HCT116 (cell line): ENCODE measurements around the gene MANSC1. TPM values are rescaled to one million over a fixed set of nuclear protein-coding genes. Genes with fewer than 3 reads are reported as not detected.

Source experiments
- ATAC-seq: fragments of 200-7000 bp; cut with Tn5 transposase; 2 replicates; pipeline ENCODE4 v1.9.1; 2020; ENCODE audit warnings: mild to moderate bottlenecking, moderate library complexity
- BruUV-seq: library from RNA; stranded (reverse); fragments of 400-500 nt; replicated peaks from 2 replicates; lab custom pipeline; 2021; lab: Mats Ljungman, UMichigan
- CTCF ChIA-PET: fragments of 300-600 bp; sonication (Branson Sonifier 250); formaldehyde crosslinking; loops from one replicate; lab custom pipeline; 2021; ENCODE audit warnings: antibody characterized with exemption; lab: Charles Lee
- POLR2A ChIA-PET: fragments of 300-600, 350-600 bp; sonication (Branson Sonifier 250); formaldehyde crosslinking; loops from one replicate; lab custom pipeline; 2021; ENCODE audit warnings: antibody characterized with exemption; lab: Charles Lee
- RAD21 ChIA-PET, 2 experiments: fragments of 300-600 bp; sonication (Branson Sonifier 250); formaldehyde crosslinking; loops; one replicate each; lab custom pipeline; 2023; ENCODE audit warnings: low total read pairs in 2 of 2; ENCODE audit not compliant: uncharacterized antibody in 2 of 2, unreplicated experiment in 2 of 2, low non-redundant PET in 1 of 2; lab: Charles Lee
- DNase-seq: peaks from one replicate; pipeline ENCODE4 v3.0.0-alpha.2; 2010; ENCODE audit warnings: low read depth, low spot score
- H2AFZ ChIP-seq: fragments of 200-600 bp; shearing (Covaris generic), sonication (generic); 2 replicates; pipeline ENCODE4 v1.6.1; 2017; ENCODE audit warnings: low read depth, mixed run types, mixed read lengths, antibody characterized with exemption, low read length; ENCODE audit not compliant: poor library complexity, severe bottlenecking
- H3K27ac ChIP-seq: 2 replicates; pipeline ENCODE4 v1.5.1; 2012; ENCODE audit warnings: low read depth, low read length
- H3K27me3 ChIP-seq: fragments of 200-600 bp; sonication (generic); 2 replicates; pipeline ENCODE4 v1.6.1; 2016; ENCODE audit warnings: mixed run types, low read length, mixed read lengths; ENCODE audit not compliant: insufficient read depth
- H3K36me3 ChIP-seq, 2 experiments: fragments of 200-500 bp in 1 of 2; fragments of 200-600 bp in 1 of 2; sonication (Bioruptor generic) in 1 of 2; sonication (generic) in 1 of 2; 2 replicates each; pipeline versions ENCODE4 v1.5.1 to v1.6.1; 2014 to 2016; ENCODE audit warnings: low read length in 2 of 2, inconsistent platforms in 1 of 2, mixed read lengths in 1 of 2, mixed run types in 1 of 2; ENCODE audit not compliant: insufficient read depth in 2 of 2, control insufficient read depth in 1 of 2
- H3K4me1 ChIP-seq, 2 experiments: fragments of 200-600 bp in 1 of 2; sonication (generic) in 1 of 2; 2 replicates each; pipeline versions ENCODE4 v1.5.1 to v1.6.1; 2012 to 2017; ENCODE audit warnings: low read length in 2 of 2, inconsistent platforms in 1 of 2, mild to moderate bottlenecking in 1 of 2, mixed read lengths in 1 of 2, mixed run types in 1 of 2, moderate library complexity in 1 of 2; ENCODE audit not compliant: insufficient read depth in 2 of 2, control insufficient read depth in 1 of 2
- H3K4me2 ChIP-seq: fragments of 200-600 bp; sonication (generic); 2 replicates; pipeline ENCODE4 v1.6.1; 2017; ENCODE audit warnings: mixed run types, low read length, mixed read lengths
- H3K4me3 ChIP-seq, 2 experiments: fragments of 200-600 bp in 1 of 2; sonication (generic) in 1 of 2; replicated peaks in 1 of 2; 2 replicates each; pipeline ENCODE4 v1.5.1; 2011 to 2016; ENCODE audit warnings: low read length in 2 of 2, control low read depth in 1 of 2, low read depth in 1 of 2, mild to moderate bottlenecking in 1 of 2, mixed read lengths in 1 of 2, mixed run types in 1 of 2
- H3K79me2 ChIP-seq: fragments of 200-600 bp; sonication (generic); 2 replicates; pipeline ENCODE4 v1.6.1; 2017; ENCODE audit warnings: mild to moderate bottlenecking, mixed run types, low read length, moderate library complexity, mixed read lengths; ENCODE audit not compliant: insufficient read depth
- H3K9ac ChIP-seq: fragments of 200-600 bp; sonication (generic); 2 replicates; pipeline ENCODE4 v1.6.1; 2016; ENCODE audit warnings: low read length, mixed read lengths
- H3K9me2 ChIP-seq: fragments of 200-600 bp; sonication (generic), shearing (Covaris generic); 2 replicates; pipeline ENCODE4 v1.6.1; 2017; ENCODE audit warnings: mixed run types, mild to moderate bottlenecking, moderate library complexity; ENCODE audit not compliant: insufficient read depth
- H3K9me3 ChIP-seq, 2 experiments: fragments of 200-500 bp in 1 of 2; fragments of 200-600 bp in 1 of 2; sonication (Bioruptor generic) in 1 of 2; sonication (generic) in 1 of 2; 2 replicates each; pipeline ENCODE4 v1.6.1; 2014 to 2017; ENCODE audit warnings: low read length in 2 of 2, mixed read lengths in 2 of 2, inconsistent platforms in 1 of 2, low read depth in 1 of 2, mild to moderate bottlenecking in 1 of 2, mixed run types in 1 of 2, moderate library complexity in 1 of 2; ENCODE audit not compliant: control insufficient read depth in 1 of 2, insufficient read depth in 1 of 2
- H4K20me1 ChIP-seq: fragments of 200-600 bp; sonication (generic), shearing (Covaris generic); 2 replicates; pipeline ENCODE4 v1.6.1; 2017; ENCODE audit warnings: mixed run types, mild to moderate bottlenecking, moderate library complexity; ENCODE audit not compliant: insufficient read depth
- CBX3 ChIP-seq: IDR thresholded peaks from 2 replicates; pipeline ENCODE4 v1.6.1; 2012; ENCODE audit warnings: low read depth
- EGR1 ChIP-seq: IDR thresholded peaks from 2 replicates; pipeline ENCODE4 v1.6.1; 2012; ENCODE audit warnings: low read depth
- ELF1 ChIP-seq: IDR thresholded peaks from 2 replicates; pipeline ENCODE4 v1.6.1; 2012; ENCODE audit warnings: low read depth, borderline replicate concordance
- EZH2 ChIP-seq: fragments of 200-600 bp; sonication (generic); IDR thresholded peaks from 2 replicates; pipeline ENCODE4 v1.6.1; 2017; ENCODE audit warnings: antibody characterized with exemption, mixed run types
- FOSL1 ChIP-seq: IDR thresholded peaks from 2 replicates; pipeline ENCODE4 v1.6.1; 2012; ENCODE audit warnings: low read depth
- JUND ChIP-seq: IDR thresholded peaks from 2 replicates; pipeline ENCODE4 v1.6.1; 2012
- POLR2A ChIP-seq: IDR thresholded peaks from 2 replicates; pipeline ENCODE4 v1.7.0; 2011; ENCODE audit warnings: borderline replicate concordance; ENCODE audit not compliant: insufficient read depth, insufficient read length; ENCODE audit errors: extremely low read depth
- RAD21 ChIP-seq: IDR thresholded peaks from 2 replicates; pipeline ENCODE4 v1.6.1; 2012; ENCODE audit warnings: low read depth, mild to moderate bottlenecking
- SIN3A ChIP-seq: IDR thresholded peaks from 2 replicates; pipeline ENCODE4 v1.6.1; 2012; ENCODE audit warnings: low read depth
- SP1 ChIP-seq: IDR thresholded peaks from 2 replicates; pipeline ENCODE4 v1.6.1; 2012; ENCODE audit warnings: low read depth
- SRF ChIP-seq: IDR thresholded peaks from 2 replicates; pipeline ENCODE4 v1.6.1; 2012; ENCODE audit warnings: low read depth
- TCF7L2 ChIP-seq: IDR thresholded peaks from 2 replicates; pipeline ENCODE4 v1.7.0; 2011; ENCODE audit warnings: borderline replicate concordance, inconsistent platforms; ENCODE audit not compliant: insufficient read depth, insufficient read length; ENCODE audit errors: extremely low read depth
- ZFX ChIP-seq: fragments of 450-650 bp; IDR thresholded peaks from 2 replicates; pipeline ENCODE4 v1.6.1; 2017
- ZNF274 ChIP-seq: fragments of 200-500 bp; sonication (Bioruptor generic); IDR thresholded peaks from 2 replicates; pipeline ENCODE4 v1.6.1; 2014; ENCODE audit warnings: mild to moderate bottlenecking, low read depth, low read length, inconsistent platforms
- intact Hi-C: fragments of 100-400 bp; cut with micrococcal nuclease; formaldehyde crosslinking; loops from 2 replicates; pipeline ENCODE4 v1.10.0; 2022
- total RNA-seq: library from RNA; stranded (reverse); gene quantifications from one replicate; pipeline ENCODE4 v1.2.1, GENCODE V29; 2021; ENCODE audit not compliant: unreplicated experiment
- TF ChIP-seq, protein P1 (sequence below): IDR thresholded peaks from 2 replicates; pipeline ENCODE4 v1.6.1; 2012
- TF ChIP-seq, protein P2 (sequence below): IDR thresholded peaks from 2 replicates; pipeline ENCODE4 v1.6.1; 2012; ENCODE audit warnings: low read depth
- TF ChIP-seq, protein P3 (sequence below): IDR thresholded peaks from 2 replicates; pipeline ENCODE4 v1.6.1; 2011; ENCODE audit warnings: mild to moderate bottlenecking, low read length, moderate library complexity; ENCODE audit not compliant: insufficient replicate concordance; ENCODE audit errors: extremely low read depth
- TF ChIP-seq, protein P4 (sequence below): IDR thresholded peaks from 2 replicates; pipeline ENCODE4 v1.6.1; 2012
- TF ChIP-seq, protein P5 (sequence below), 3 experiments: fragments of 200-600 bp in 1 of 3; sonication (generic) in 1 of 3; IDR thresholded peaks in 2 of 3; conservative IDR thresholded peaks in 1 of 3; 2 replicates each; pipeline ENCODE4 v1.5.1; 2012 to 2017; ENCODE audit warnings: low read depth in 2 of 3, low read length in 2 of 3, antibody characterized with exemption in 1 of 3, borderline replicate concordance in 1 of 3, control low read depth in 1 of 3, mild to moderate bottlenecking in 1 of 3, mixed read lengths in 1 of 3, mixed run types in 1 of 3, moderate library complexity in 1 of 3; ENCODE audit not compliant: insufficient read depth in 1 of 3

The MANSC1 gene
- total RNA-seq, 1 experiment from 2014 or later = 0.20 TPM

DNA sequence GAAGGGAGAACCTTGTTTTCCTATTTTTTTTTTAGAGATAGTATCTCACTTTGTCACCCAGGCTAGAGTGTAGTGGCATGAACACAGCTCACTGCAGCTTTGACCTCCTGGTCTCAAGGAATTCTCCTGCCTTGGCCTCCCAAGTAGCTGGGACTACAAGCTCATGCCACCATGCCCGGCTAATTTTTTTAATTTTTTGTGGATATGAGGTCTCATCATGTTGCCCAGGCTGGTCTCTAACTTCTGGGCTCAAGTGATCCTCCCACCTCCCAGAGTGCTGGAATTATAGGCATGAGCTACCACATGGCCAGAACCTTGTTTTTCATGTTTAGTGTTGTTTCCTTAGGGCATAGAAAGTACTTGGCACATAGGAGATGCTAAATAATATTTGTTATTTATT lies 13.5 kb downstream of the MANSC1 start:
- Histone ChIP-seq H3K27ac (no peak overlapping the region), H2AFZ (no peak overlapping the region), H3K9me3 (no peaks in the 10 kb centered on the region), H3K9ac (no peak overlapping the region), H3K9me2 (no peaks in the 10 kb centered on the region), H3K4me3 (no peak overlapping the region), H3K79me2 (no peaks in the 10 kb centered on the region), H3K27me3 (no peaks in the 10 kb centered on the region), H3K4me2 (no peak overlapping the region), H3K36me3 (no peaks in the 10 kb centered on the region), H4K20me1 (no peaks in the 10 kb centered on the region), H3K4me1 (peaks cover 0 to 14% of the 10 kb centered on the region in 2 experiments; a peak in 1 of 4 replicates)
- DNase-seq (no peak), ATAC-seq (no peak)
- POLR2A ChIA-PET = no interaction called here
- no TSS peak for BruUV-seq
- intact Hi-C loops = no loop called here
- CTCF ChIA-PET = interaction anchor here (1.5 kb wide), 1 partner anchor 9 kb away, joined by 4 read pairs; no protein-coding TSS in a partner anchor
- RAD21 ChIA-PET = interaction anchor here in 1 of 2 experiments (0.5 to 0.8 kb wide), 2 partner anchors 9 to 1277 kb away, joined by 3 read pairs; no protein-coding TSS in a partner anchor
- TF ChIP-seq SIN3A = no peak
- TF ChIP-seq TCF7L2 = no peak
- TF ChIP-seq POLR2A = no peak
- TF ChIP-seq, protein P1, sequence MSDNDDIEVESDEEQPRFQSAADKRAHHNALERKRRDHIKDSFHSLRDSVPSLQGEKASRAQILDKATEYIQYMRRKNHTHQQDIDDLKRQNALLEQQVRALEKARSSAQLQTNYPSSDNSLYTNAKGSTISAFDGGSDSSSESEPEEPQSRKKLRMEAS = no peak
- no peak for TF ChIP-seq EGR1
- TF ChIP-seq, protein P2, sequence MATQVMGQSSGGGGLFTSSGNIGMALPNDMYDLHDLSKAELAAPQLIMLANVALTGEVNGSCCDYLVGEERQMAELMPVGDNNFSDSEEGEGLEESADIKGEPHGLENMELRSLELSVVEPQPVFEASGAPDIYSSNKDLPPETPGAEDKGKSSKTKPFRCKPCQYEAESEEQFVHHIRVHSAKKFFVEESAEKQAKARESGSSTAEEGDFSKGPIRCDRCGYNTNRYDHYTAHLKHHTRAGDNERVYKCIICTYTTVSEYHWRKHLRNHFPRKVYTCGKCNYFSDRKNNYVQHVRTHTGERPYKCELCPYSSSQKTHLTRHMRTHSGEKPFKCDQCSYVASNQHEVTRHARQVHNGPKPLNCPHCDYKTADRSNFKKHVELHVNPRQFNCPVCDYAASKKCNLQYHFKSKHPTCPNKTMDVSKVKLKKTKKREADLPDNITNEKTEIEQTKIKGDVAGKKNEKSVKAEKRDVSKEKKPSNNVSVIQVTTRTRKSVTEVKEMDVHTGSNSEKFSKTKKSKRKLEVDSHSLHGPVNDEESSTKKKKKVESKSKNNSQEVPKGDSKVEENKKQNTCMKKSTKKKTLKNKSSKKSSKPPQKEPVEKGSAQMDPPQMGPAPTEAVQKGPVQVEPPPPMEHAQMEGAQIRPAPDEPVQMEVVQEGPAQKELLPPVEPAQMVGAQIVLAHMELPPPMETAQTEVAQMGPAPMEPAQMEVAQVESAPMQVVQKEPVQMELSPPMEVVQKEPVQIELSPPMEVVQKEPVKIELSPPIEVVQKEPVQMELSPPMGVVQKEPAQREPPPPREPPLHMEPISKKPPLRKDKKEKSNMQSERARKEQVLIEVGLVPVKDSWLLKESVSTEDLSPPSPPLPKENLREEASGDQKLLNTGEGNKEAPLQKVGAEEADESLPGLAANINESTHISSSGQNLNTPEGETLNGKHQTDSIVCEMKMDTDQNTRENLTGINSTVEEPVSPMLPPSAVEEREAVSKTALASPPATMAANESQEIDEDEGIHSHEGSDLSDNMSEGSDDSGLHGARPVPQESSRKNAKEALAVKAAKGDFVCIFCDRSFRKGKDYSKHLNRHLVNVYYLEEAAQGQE = no peak
- no peak for TF ChIP-seq SP1
- TF ChIP-seq SRF = no peak
- TF ChIP-seq ELF1 = no peak
- TF ChIP-seq, protein P3, sequence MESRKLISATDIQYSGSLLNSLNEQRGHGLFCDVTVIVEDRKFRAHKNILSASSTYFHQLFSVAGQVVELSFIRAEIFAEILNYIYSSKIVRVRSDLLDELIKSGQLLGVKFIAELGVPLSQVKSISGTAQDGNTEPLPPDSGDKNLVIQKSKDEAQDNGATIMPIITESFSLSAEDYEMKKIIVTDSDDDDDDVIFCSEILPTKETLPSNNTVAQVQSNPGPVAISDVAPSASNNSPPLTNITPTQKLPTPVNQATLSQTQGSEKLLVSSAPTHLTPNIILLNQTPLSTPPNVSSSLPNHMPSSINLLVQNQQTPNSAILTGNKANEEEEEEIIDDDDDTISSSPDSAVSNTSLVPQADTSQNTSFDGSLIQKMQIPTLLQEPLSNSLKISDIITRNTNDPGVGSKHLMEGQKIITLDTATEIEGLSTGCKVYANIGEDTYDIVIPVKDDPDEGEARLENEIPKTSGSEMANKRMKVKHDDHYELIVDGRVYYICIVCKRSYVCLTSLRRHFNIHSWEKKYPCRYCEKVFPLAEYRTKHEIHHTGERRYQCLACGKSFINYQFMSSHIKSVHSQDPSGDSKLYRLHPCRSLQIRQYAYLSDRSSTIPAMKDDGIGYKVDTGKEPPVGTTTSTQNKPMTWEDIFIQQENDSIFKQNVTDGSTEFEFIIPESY = no peak
- TF ChIP-seq CBX3 = no peak
- TF ChIP-seq ZNF274 = no peak
- no peak for TF ChIP-seq RAD21
- no peak for TF ChIP-seq FOSL1
- no peak for TF ChIP-seq ZFX
- TF ChIP-seq JUND = no peak
- TF ChIP-seq, protein P4, sequence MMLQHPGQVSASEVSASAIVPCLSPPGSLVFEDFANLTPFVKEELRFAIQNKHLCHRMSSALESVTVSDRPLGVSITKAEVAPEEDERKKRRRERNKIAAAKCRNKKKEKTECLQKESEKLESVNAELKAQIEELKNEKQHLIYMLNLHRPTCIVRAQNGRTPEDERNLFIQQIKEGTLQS = no peak
- no peak for TF ChIP-seq EZH2
- TF ChIP-seq, protein P5, sequence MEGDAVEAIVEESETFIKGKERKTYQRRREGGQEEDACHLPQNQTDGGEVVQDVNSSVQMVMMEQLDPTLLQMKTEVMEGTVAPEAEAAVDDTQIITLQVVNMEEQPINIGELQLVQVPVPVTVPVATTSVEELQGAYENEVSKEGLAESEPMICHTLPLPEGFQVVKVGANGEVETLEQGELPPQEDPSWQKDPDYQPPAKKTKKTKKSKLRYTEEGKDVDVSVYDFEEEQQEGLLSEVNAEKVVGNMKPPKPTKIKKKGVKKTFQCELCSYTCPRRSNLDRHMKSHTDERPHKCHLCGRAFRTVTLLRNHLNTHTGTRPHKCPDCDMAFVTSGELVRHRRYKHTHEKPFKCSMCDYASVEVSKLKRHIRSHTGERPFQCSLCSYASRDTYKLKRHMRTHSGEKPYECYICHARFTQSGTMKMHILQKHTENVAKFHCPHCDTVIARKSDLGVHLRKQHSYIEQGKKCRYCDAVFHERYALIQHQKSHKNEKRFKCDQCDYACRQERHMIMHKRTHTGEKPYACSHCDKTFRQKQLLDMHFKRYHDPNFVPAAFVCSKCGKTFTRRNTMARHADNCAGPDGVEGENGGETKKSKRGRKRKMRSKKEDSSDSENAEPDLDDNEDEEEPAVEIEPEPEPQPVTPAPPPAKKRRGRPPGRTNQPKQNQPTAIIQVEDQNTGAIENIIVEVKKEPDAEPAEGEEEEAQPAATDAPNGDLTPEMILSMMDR (IDR thresholded peaks at IDR 0.05 in 2 of 3, conservative IDR thresholded peaks at IDR 0.05 in 1 of 3; ENCODE audit: borderline replicate concordance in 1 of 3, insufficient read depth in 1 of 3, low read depth in 2 of 3, low read length in 2 of 3) = no peak
